Mesothelial cell of epicardium (in vitro differentiated cells): ENCODE data around the gene TSHZ2. TPM values are rescaled to one million over a fixed set of nuclear protein-coding genes. Genes with fewer than 3 reads are reported as not detected.

ENCODE experiments used
- DNase-seq, 2 experiments: peaks; one replicate each; pipeline ENCODE4 v3.0.0; 2021; ENCODE audit warnings: low spot score in 2 of 2; ENCODE audit not compliant: unreplicated experiment in 2 of 2
- H3K27ac Mint-ChIP-seq: 2 replicates; pipeline ENCODE4 v1.8.0; 2021; ENCODE audit warnings: mixed read lengths
- H3K27me3 Mint-ChIP-seq: 2 replicates; pipeline ENCODE4 v1.8.0; 2021; ENCODE audit warnings: low read depth, mixed read lengths
- H3K36me3 Mint-ChIP-seq: 2 replicates; pipeline ENCODE4 v1.8.0; 2021; ENCODE audit warnings: mixed read lengths
- H3K4me1 Mint-ChIP-seq: 2 replicates; pipeline ENCODE4 v1.8.0; 2021; ENCODE audit warnings: mixed read lengths
- H3K4me3 Mint-ChIP-seq: 2 replicates; pipeline ENCODE4 v1.8.0; 2021; ENCODE audit warnings: mild to moderate bottlenecking, moderate library complexity, mixed read lengths
- H3K9me3 Mint-ChIP-seq: 2 replicates; pipeline ENCODE4 v1.8.0; 2021; ENCODE audit warnings: mixed read lengths
- CTCF ChIP-seq: fragments of 200-600 bp; sonication (generic); IDR thresholded peaks from one replicate; pipeline ENCODE4 v1.5.0; 2021; ENCODE audit warnings: antibody characterized with exemption; ENCODE audit not compliant: unreplicated experiment
- total RNA-seq: library from RNA; stranded (reverse); gene quantifications from 3 replicates; pipeline ENCODE4 v1.2.1, GENCODE V29; 2021

The TSHZ2 gene
- total RNA-seq, 1 donor from 2014 or later, result 28.8 TPM

- no peak for DNase-seq
- Mint-ChIP-seq H3K27me3 (no peaks in the 10 kb centered on the region), H3K27ac (peak overlapping the region; percentile 30), H3K9me3 (peaks cover 7% of the 10 kb centered on the region), H3K4me3 (no peak overlapping the region), H3K36me3 (peaks cover 9% of the 10 kb centered on the region), H3K4me1 (peaks cover 52% of the 10 kb centered on the region)
- TF ChIP-seq CTCF, result no peak
These were observed 520.1 kb downstream of the TSHZ2 start for GRCh38 chr20:53492212-53492611.

GRCh38 chr20:53493311-53493857 lies 521.2 kb downstream of the TSHZ2 start:
- no peaks in the 10 kb centered on the region for H3K27me3 Mint-ChIP-seq
- DNase-seq, result no peak
- peaks cover 15% of the 10 kb centered on the region for H3K9me3 Mint-ChIP-seq
- no peak overlapping the region for H3K4me3 Mint-ChIP-seq
- no peak for TF ChIP-seq CTCF
- peaks cover 46% of the 10 kb centered on the region for H3K4me1 Mint-ChIP-seq
- H3K27ac Mint-ChIP-seq, result peak overlapping the region; percentile 75
- H3K36me3 Mint-ChIP-seq, result peaks cover 15% of the 10 kb centered on the region

GRCh38 chr20:53494753-53495152 lies 522.6 kb downstream of the TSHZ2 start:
- peaks cover 47% of the 10 kb centered on the region for H3K4me1 Mint-ChIP-seq
- no peak overlapping the region for H3K27ac Mint-ChIP-seq
- H3K9me3 Mint-ChIP-seq, result peaks cover 15% of the 10 kb centered on the region
- no peak for DNase-seq
- no peaks in the 10 kb centered on the region for H3K27me3 Mint-ChIP-seq
- peaks cover 14% of the 10 kb centered on the region for H3K36me3 Mint-ChIP-seq
- H3K4me3 Mint-ChIP-seq, result no peak overlapping the region
- no peak for TF ChIP-seq CTCF

GRCh38 chr20:53495398-53496092 lies 523.4 kb downstream of the TSHZ2 start:
- Mint-ChIP-seq H3K27ac (peak overlapping the region; percentile 79), H3K27me3 (no peaks in the 10 kb centered on the region), H3K36me3 (peaks cover 14% of the 10 kb centered on the region), H3K9me3 (peaks cover 15% of the 10 kb centered on the region), H3K4me3 (no peak overlapping the region), H3K4me1 (peaks cover 47% of the 10 kb centered on the region)
- no peak for TF ChIP-seq CTCF
- DNase-seq, result no peak

GRCh38 chr20:53497246-53497645 lies 525.1 kb downstream of the TSHZ2 start:
- DNase-seq, result no peak

More at GRCh38 chr20:53497246-53497645, 525.1 kb downstream of the TSHZ2 start:
- Mint-ChIP-seq H3K27ac (peak overlapping the region; percentile 26), H3K27me3 (no peaks in the 10 kb centered on the region), H3K36me3 (peaks cover 14% of the 10 kb centered on the region), H3K9me3 (peaks cover 16% of the 10 kb centered on the region), H3K4me1 (peaks cover 35% of the 10 kb centered on the region), H3K4me3 (no peak overlapping the region)
- no peak for TF ChIP-seq CTCF
